ENCODE results near the gene MXD4.

GRCh38 chr4:2248821-2249261, 13.1 kb downstream of the MXD4 start:
- TF ChIP-seq CTCF (IDR thresholded peaks at IDR 0.05; ENCODE audit: low read length) (no peak), EZH2 (optimal IDR thresholded peaks at IDR 0.05; ENCODE audit: low read depth, low read length) (no peak), EZH2phosphoT487 (IDR thresholded peaks at IDR 0.05; ENCODE audit: low read length) (no peak)

Measured in MM.1S (cell line).